AG10803 (cell line): ENCODE measurements around the gene PANK3.

ENCODE experiments used
- DNase-seq: peaks from one replicate; pipeline ENCODE4 v3.0.0; 2010; ENCODE audit warnings: low read depth
- H3K4me3 ChIP-seq: 2 replicates; pipeline ENCODE4 v1.5.1; 2011; ENCODE audit warnings: mild to moderate bottlenecking, low read length, control low read depth
- CTCF ChIP-seq: conservative IDR thresholded peaks from 2 replicates; pipeline ENCODE4 v1.5.1; 2011; ENCODE audit warnings: mild to moderate bottlenecking, low read length, control low read depth, inconsistent platforms

Gene PANK3

GRCh38 chr5:168530621-168531150, 48.5 kb downstream of the PANK3 start:
- no peak for DNase-seq
- TF ChIP-seq CTCF, result no peak
- H3K4me3 ChIP-seq, result no peak overlapping the region

GRCh38 chr5:168529374-168530234, 49.6 kb downstream of the PANK3 start:
- DNase-seq, result no peak
- no peak for TF ChIP-seq CTCF
- peak overlapping the region; percentile 42 for H3K4me3 ChIP-seq

- no peak for TF ChIP-seq CTCF
These were observed 50.4 kb downstream of the PANK3 start, which contains the start of gene FBLL1 for GRCh38 chr5:168528521-168529373. Gene FBLL1, plus strand, starts transcription at chr5:168529305. Its CDS starts 200 bp downstream, at chr5:168529505.

GRCh38 chr5:168527756-168528295, 51.3 kb downstream of the PANK3 start:
- no peak overlapping the region for H3K4me3 ChIP-seq
- no peak for DNase-seq
- no peak for TF ChIP-seq CTCF

More at GRCh38 chr5:168528521-168529373, 50.4 kb downstream of the PANK3 start, which contains the start of gene FBLL1:
- peak within 1 kb of the TSS; percentile 54 for H3K4me3 ChIP-seq
- peak; percentile 7 for DNase-seq

- no peak for TF ChIP-seq CTCF
- H3K4me3 ChIP-seq, result no peak overlapping the region
- no peak for DNase-seq
These were observed 53.3 kb downstream of the PANK3 start for GRCh38 chr5:168525856-168526255.

GRCh38 chr5:168513861-168514428, 65.2 kb downstream of the PANK3 start:
- no peak overlapping the region for H3K4me3 ChIP-seq
- TF ChIP-seq CTCF, result no peak
- DNase-seq, result peak; percentile 2
